Measurements from ENCODE around the gene RNF169. TPM values are rescaled to one million over a fixed set of nuclear protein-coding genes. Genes with fewer than 3 reads are reported as not detected.

Gene RNF169
- total and polyA plus RNA-seq, 2 donors (not counting 1 experiment from before 2014, with no cell fraction given): 6.7 to 28.4 TPM

DNA sequence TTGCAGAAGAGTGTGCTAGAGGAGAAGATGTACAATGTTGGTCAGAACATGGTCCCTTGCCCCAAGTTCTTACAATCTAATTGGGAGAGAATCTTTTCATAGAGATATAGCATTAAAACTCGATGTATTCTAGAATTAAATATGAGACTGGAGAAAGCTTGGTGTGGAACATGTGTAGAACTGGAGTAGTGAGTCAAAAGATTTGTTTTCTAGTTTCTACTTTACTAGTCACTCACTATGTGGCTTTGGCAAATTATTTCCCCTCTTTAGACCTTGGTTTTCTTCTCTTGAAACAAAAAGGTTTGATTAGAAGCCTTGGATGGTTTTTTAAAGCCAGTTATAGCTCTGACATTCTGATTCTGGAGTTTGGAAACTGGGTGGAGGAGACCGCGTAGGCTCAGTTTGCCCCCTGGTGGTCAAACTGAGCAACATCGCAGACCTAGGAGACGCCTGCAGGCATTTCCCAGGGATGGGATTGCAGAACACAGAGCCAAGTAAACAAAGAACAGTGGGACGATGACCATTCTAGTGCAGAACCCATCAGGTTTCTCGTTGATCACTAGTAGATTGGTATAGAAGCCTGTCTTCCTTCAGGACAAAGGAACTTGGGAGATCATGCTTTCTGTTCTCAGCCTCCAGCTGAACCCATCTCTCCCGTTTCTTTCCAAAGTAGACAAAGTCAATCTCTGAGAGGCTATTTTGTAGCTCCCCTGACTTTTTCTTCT lies 8.9 kb upstream of the RNF169 start:
- Histone ChIP-seq H3K27me3 (replicated peaks in 1 of 4; ENCODE audit: control extremely low read depth in 1 of 4, control insufficient read depth in 3 of 4, insufficient read depth in 4 of 4, low read length in 3 of 4) (peaks cover 0 to 19% (median 6%) of the 10 kb centered on the region in 4 experiments), H4K20me1 (ENCODE audit: control insufficient read depth, insufficient read depth, low read length, poor library complexity, severe bottlenecking) (no peaks in the 10 kb centered on the region), H3K9ac (ENCODE audit: low read length) (no peak overlapping the region), H2AFZ (ENCODE audit: insufficient read depth, low read depth, low read length, poor library complexity, severe bottlenecking) (no peak overlapping the region), H3K36me3 (replicated peaks in 1 of 2; ENCODE audit: control extremely low read depth in 1 of 2, control insufficient read depth in 1 of 2, extremely low read depth in 1 of 2, insufficient read depth in 2 of 2, low read length in 1 of 2) (no peaks in the 10 kb centered on the region), H3K4me2 (replicated peaks; ENCODE audit: low read depth, low read length, poor library complexity, severe bottlenecking) (no peak overlapping the region), H3K4me1 (ENCODE audit: control insufficient read depth in 2 of 2, insufficient read depth in 2 of 2, low read length in 2 of 2) (no peaks in the 10 kb centered on the region), H3K79me2 (ENCODE audit: control insufficient read depth, insufficient read depth, low read length) (peaks cover 8% of the 10 kb centered on the region), H3K4me3 (ENCODE audit: control extremely low read depth in 1 of 5, extremely low read depth in 1 of 5, insufficient read depth in 1 of 5, low read depth in 2 of 5, low read length in 4 of 5) (no peak overlapping the region), H3K9me3 (ENCODE audit: control extremely low read depth in 1 of 3, control insufficient read depth in 2 of 3, insufficient read depth in 1 of 3, low read length in 2 of 3) (no peaks in the 10 kb centered on the region), H3K27ac (ENCODE audit: low read length in 2 of 2) (no peak overlapping the region)
- peaks cover 34% of the 10 kb centered on the region for H3K27me3 Mint-ChIP-seq
- no peaks in the 10 kb centered on the region for H3K9me3 Mint-ChIP-seq (ENCODE audit: insufficient read depth)
- TF ChIP-seq, protein P1, sequence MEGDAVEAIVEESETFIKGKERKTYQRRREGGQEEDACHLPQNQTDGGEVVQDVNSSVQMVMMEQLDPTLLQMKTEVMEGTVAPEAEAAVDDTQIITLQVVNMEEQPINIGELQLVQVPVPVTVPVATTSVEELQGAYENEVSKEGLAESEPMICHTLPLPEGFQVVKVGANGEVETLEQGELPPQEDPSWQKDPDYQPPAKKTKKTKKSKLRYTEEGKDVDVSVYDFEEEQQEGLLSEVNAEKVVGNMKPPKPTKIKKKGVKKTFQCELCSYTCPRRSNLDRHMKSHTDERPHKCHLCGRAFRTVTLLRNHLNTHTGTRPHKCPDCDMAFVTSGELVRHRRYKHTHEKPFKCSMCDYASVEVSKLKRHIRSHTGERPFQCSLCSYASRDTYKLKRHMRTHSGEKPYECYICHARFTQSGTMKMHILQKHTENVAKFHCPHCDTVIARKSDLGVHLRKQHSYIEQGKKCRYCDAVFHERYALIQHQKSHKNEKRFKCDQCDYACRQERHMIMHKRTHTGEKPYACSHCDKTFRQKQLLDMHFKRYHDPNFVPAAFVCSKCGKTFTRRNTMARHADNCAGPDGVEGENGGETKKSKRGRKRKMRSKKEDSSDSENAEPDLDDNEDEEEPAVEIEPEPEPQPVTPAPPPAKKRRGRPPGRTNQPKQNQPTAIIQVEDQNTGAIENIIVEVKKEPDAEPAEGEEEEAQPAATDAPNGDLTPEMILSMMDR (IDR thresholded peaks at IDR 0.05): peak; percentile 93
- TF ChIP-seq EZH2 (IDR thresholded peaks at IDR 0.05; ENCODE audit: borderline replicate concordance, insufficient read depth, low read depth, low read length, poor library complexity, severe bottlenecking): no peak
- intact Hi-C loops (cut with micrococcal nuclease): no loop called here
- ChIA-PET CTCF (interaction anchor here (0.7 to 4.1 kb wide), 16 partner anchors 8 to 286 kb away, joined by 3 to 47 read pairs (median 6); partner anchors contain the start of gene RNF169), POLR2A (no interaction called here)
- peaks cover 2% of the 10 kb centered on the region for H3K4me1 Mint-ChIP-seq
- peak; percentile 64 for ATAC-seq (ENCODE audit: low read depth)
- 27% methylated on average over 6 of the region's 8 CpGs for WGBS (ENCODE audit: insufficient coverage)
- no peak overlapping the region for H3K27ac Mint-ChIP-seq
- peak; percentile 67 for DNase-seq
- H3K4me3 Mint-ChIP-seq: no peak overlapping the region

DNA sequence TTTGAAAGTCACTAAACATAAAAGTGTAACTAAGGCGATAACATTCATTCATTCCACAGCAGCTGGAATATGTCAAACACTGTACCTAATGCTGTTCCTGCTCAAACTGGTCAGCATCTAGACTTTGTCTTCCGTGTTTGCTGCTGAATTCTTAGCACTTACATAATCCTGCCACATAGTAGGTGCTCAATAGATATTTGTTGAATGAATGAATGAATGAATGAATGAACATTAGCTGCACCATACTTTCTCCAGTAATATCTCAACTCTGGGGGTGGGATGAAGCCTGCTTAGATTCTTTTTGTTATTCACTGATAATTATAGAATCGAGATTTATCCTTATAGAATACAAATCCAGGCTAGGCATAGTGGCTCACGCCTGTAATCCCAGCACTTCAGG lies 6.6 kb upstream of the RNF169 start:
- ATAC-seq (ENCODE audit: low read depth) (no peak), DNase-seq (no peak)
- H3K27me3 ChIP-seq (replicated peaks in 1 of 4; ENCODE audit: control extremely low read depth in 1 of 4, control insufficient read depth in 3 of 4, insufficient read depth in 4 of 4, low read length in 3 of 4): peaks cover 0 to 19% (median 3%) of the 10 kb centered on the region in 4 experiments
- no peak overlapping the region for H3K27ac Mint-ChIP-seq
- no peak overlapping the region for H2AFZ ChIP-seq (ENCODE audit: insufficient read depth, low read depth, low read length, poor library complexity, severe bottlenecking)
- H4K20me1 ChIP-seq (ENCODE audit: control insufficient read depth, insufficient read depth, low read length, poor library complexity, severe bottlenecking): no peaks in the 10 kb centered on the region
- ChIA-PET POLR2A (no interaction called here), CTCF (interaction anchor here (0.6 to 0.9 kb wide), 3 partner anchors 12 to 707 kb away, joined by 3 to 4 read pairs (median 3); no protein-coding TSS in a partner anchor)
- H3K4me3 Mint-ChIP-seq: no peak overlapping the region
- intact Hi-C loops (cut with micrococcal nuclease): no loop called here
- WGBS (ENCODE audit: insufficient coverage): no CpG with 5 or more reads among the region's 4 CpGs
- H3K9me3 ChIP-seq (ENCODE audit: control extremely low read depth in 1 of 3, control insufficient read depth in 2 of 3, insufficient read depth in 1 of 3, low read length in 2 of 3): no peaks in the 10 kb centered on the region
- no peak overlapping the region for H3K4me2 ChIP-seq (replicated peaks; ENCODE audit: low read depth, low read length, poor library complexity, severe bottlenecking)
- TF ChIP-seq, protein P1 (IDR thresholded peaks at IDR 0.05): no peak
- TF ChIP-seq EZH2 (IDR thresholded peaks at IDR 0.05; ENCODE audit: borderline replicate concordance, insufficient read depth, low read depth, low read length, poor library complexity, severe bottlenecking): no peak
- H3K36me3 ChIP-seq (replicated peaks in 1 of 2; ENCODE audit: control extremely low read depth in 1 of 2, control insufficient read depth in 1 of 2, extremely low read depth in 1 of 2, insufficient read depth in 2 of 2, low read length in 1 of 2): no peaks in the 10 kb centered on the region
- H3K9me3 Mint-ChIP-seq (ENCODE audit: insufficient read depth): no peaks in the 10 kb centered on the region
- no peak overlapping the region for H3K27ac ChIP-seq (ENCODE audit: low read length in 2 of 2)
- H3K4me1 Mint-ChIP-seq: peaks cover 2% of the 10 kb centered on the region
- H3K4me1 ChIP-seq (ENCODE audit: control insufficient read depth in 2 of 2, insufficient read depth in 2 of 2, low read length in 2 of 2): no peaks in the 10 kb centered on the region
- no peak overlapping the region for H3K9ac ChIP-seq (ENCODE audit: low read length)
- H3K4me3 ChIP-seq (ENCODE audit: control extremely low read depth in 1 of 5, extremely low read depth in 1 of 5, insufficient read depth in 1 of 5, low read depth in 2 of 5, low read length in 4 of 5): no peak overlapping the region
- H3K27me3 Mint-ChIP-seq: peaks cover 21% of the 10 kb centered on the region
- peaks cover 21% of the 10 kb centered on the region for H3K79me2 ChIP-seq (ENCODE audit: control insufficient read depth, insufficient read depth, low read length)
